ENCODE measurements around the gene GTPBP3. TPM values are rescaled to one million over a fixed set of nuclear protein-coding genes. Genes with fewer than 3 reads are reported as not detected.

GTPBP3 gene
- total and polyA plus RNA-seq, 2 experiments from 2014 or later: 7.9 to 14.8 TPM

DNA sequence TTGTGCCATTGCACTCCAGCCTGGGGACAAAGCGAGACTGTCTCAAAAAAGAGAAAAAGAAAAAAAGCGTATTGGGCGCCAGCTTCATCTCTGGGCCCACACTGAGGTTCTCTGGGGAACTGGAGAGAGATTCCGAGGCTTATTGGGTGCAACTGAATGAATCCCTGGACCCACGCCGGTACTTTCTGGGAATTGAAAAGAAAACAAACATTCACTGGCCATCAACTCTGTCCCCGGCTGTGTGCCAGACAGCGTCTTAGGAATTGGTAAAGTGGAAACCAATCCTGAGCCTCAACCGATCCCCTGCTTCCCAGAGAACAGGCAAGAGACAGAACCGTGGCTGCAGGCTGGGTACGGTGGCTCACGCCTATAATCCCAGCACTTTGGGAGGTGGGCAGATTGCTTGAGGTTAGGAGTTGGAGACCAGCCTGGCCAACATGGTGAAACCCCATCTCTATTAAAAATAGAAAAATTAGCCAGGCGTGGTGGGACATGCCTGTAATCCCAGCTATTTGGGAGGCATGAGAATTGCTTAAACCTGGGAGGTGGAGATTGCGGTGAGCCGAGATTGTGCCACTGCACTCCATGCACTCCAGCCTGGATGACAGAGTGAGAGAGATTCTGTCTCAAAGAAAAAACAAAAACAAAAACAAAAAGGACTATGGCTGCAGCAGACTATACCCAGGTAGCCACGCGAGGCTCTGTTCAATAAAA is 11.3 kb upstream of the GTPBP3 start:
- 57 to 60% methylated on average over 17 of the region's 17 CpGs for WGBS, 2 experiments (ENCODE audit: low coverage in 1 of 2, low lambda C conversion rate in 2 of 2, missing lambda C conversion rate in 2 of 2)
- no peak for DNase-seq
- no peaks in the 10 kb centered on the region for H3K9me2 ChIP-seq (ENCODE audit: insufficient read depth)

GRCh38 chr19:17326595-17326966 is 10.8 kb upstream of the GTPBP3 start:
- Histone ChIP-seq H3K27me3 (replicated peaks; ENCODE audit: insufficient read depth) (no peaks in the 10 kb centered on the region), H3K9me2 (ENCODE audit: insufficient read depth) (no peaks in the 10 kb centered on the region), H3K4me3 (no peak overlapping the region), H3F3A (ENCODE audit: insufficient read depth) (0 out of 2 replicates have a peak, but pooled peaks cover 12% of the 10 kb centered on the region), H2AFZ (no peak overlapping the region), H3K27ac (no peak overlapping the region), H3K4me1 (ENCODE audit: insufficient read depth) (no peaks in the 10 kb centered on the region), H3K9ac (no peak overlapping the region), H3K4me2 (ENCODE audit: unreplicated experiment) (no peak overlapping the region), H3K79me2 (ENCODE audit: insufficient read depth) (no peaks in the 10 kb centered on the region), H3K36me3 (ENCODE audit: low read depth) (no peaks in the 10 kb centered on the region), H4K20me1 (ENCODE audit: insufficient read depth) (no peaks in the 10 kb centered on the region), H3K9me3 (ENCODE audit: low read depth) (no peaks in the 10 kb centered on the region)
- TF ChIP-seq EZH2phosphoT487 (IDR thresholded peaks at IDR 0.05; ENCODE audit: insufficient read depth, low read depth) (no peak), EZH2 (IDR thresholded peaks at IDR 0.05; ENCODE audit: insufficient read depth, poor library complexity, severe bottlenecking) (no peak)
- in situ Hi-C loops (cut with MboI): no loop called here
- no peak for DNase-seq
- 85% methylated on average over 11 of the region's 11 CpGs for WGBS, 2 experiments (ENCODE audit: low coverage in 1 of 2, low lambda C conversion rate in 2 of 2, missing lambda C conversion rate in 2 of 2)

More for the DNA sequence above, 11.3 kb upstream of the GTPBP3 start:
- TF ChIP-seq EZH2 (IDR thresholded peaks at IDR 0.05; ENCODE audit: insufficient read depth, poor library complexity, severe bottlenecking): no peak
- no peak for TF ChIP-seq EZH2phosphoT487 (IDR thresholded peaks at IDR 0.05; ENCODE audit: insufficient read depth, low read depth)
- in situ Hi-C loops (cut with MboI): no loop called here
- Histone ChIP-seq H3K4me2 (ENCODE audit: unreplicated experiment) (no peak overlapping the region), H3K9ac (no peak overlapping the region), H4K20me1 (ENCODE audit: insufficient read depth) (no peaks in the 10 kb centered on the region), H3K4me1 (ENCODE audit: insufficient read depth) (no peaks in the 10 kb centered on the region), H3K9me3 (ENCODE audit: low read depth) (no peaks in the 10 kb centered on the region), H2AFZ (no peak overlapping the region), H3K4me3 (no peak overlapping the region), H3F3A (ENCODE audit: insufficient read depth) (0 out of 2 replicates have a peak, but pooled peaks cover 12% of the 10 kb centered on the region), H3K79me2 (ENCODE audit: insufficient read depth) (no peaks in the 10 kb centered on the region), H3K27me3 (replicated peaks; ENCODE audit: insufficient read depth) (no peaks in the 10 kb centered on the region), H3K27ac (no peak overlapping the region), H3K36me3 (ENCODE audit: low read depth) (no peaks in the 10 kb centered on the region)

DNA sequence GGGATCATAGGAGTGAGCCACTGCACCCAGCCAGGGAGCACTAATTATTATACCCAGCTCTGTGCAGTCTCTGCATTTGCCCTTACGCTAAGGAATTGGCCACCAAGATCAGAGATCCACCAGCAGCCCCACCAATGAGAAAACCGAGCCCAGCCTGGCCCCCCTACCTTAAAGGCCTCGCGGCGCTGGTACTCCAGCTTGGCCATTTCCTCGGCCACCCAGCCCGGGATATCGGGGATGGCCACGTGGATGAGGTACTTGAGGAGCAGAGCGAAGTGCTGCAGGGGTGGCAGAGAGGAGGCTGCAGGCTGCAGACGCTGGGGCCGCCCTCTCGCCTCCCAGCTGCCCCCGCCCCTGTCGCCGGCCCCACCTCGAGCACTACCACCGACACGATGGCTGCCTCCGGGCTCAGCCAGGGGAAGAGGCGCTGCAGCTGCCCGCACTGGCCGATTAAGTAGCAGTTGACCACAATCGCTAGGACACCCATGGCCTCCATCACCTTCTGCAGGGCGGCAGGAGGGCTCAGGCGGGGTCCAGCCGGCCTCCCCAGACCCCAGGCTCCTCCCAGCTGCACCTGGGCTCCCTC is 10.2 kb upstream of the GTPBP3 start:
- H3K4me3 ChIP-seq: no peak overlapping the region
- H3K36me3 ChIP-seq (ENCODE audit: low read depth): no peaks in the 10 kb centered on the region
- no peaks in the 10 kb centered on the region for H3K9me3 ChIP-seq (ENCODE audit: low read depth)
- no peaks in the 10 kb centered on the region for H3K79me2 ChIP-seq (ENCODE audit: insufficient read depth)
- no peaks in the 10 kb centered on the region for H4K20me1 ChIP-seq (ENCODE audit: insufficient read depth)
- H3F3A ChIP-seq (ENCODE audit: insufficient read depth): 0 out of 2 replicates have a peak, but pooled peaks cover 12% of the 10 kb centered on the region
- TF ChIP-seq EZH2 (IDR thresholded peaks at IDR 0.05; ENCODE audit: insufficient read depth, poor library complexity, severe bottlenecking) (no peak), EZH2phosphoT487 (IDR thresholded peaks at IDR 0.05; ENCODE audit: insufficient read depth, low read depth) (no peak)
- H2AFZ ChIP-seq: no peak overlapping the region
- no peaks in the 10 kb centered on the region for H3K9me2 ChIP-seq (ENCODE audit: insufficient read depth)
- WGBS, 2 experiments (ENCODE audit: low coverage in 1 of 2, low lambda C conversion rate in 2 of 2, missing lambda C conversion rate in 2 of 2): 93% methylated on average over 26 to 27 of the region's 27 CpGs
- in situ Hi-C loops (cut with MboI): no loop called here
- H3K9ac ChIP-seq: no peak overlapping the region
- no peak for DNase-seq
- H3K27me3 ChIP-seq (replicated peaks; ENCODE audit: insufficient read depth): no peaks in the 10 kb centered on the region
- no peaks in the 10 kb centered on the region for H3K4me1 ChIP-seq (ENCODE audit: insufficient read depth)
- no peak overlapping the region for H3K4me2 ChIP-seq (ENCODE audit: unreplicated experiment)
- H3K27ac ChIP-seq: no peak overlapping the region

- Histone ChIP-seq H3K79me2 (ENCODE audit: insufficient read depth) (no peaks in the 10 kb centered on the region), H3K9me2 (ENCODE audit: insufficient read depth) (no peaks in the 10 kb centered on the region), H3K4me3 (no peak overlapping the region), H3K36me3 (ENCODE audit: low read depth) (no peaks in the 10 kb centered on the region), H3K4me1 (ENCODE audit: insufficient read depth) (no peaks in the 10 kb centered on the region), H2AFZ (no peak overlapping the region), H4K20me1 (ENCODE audit: insufficient read depth) (no peaks in the 10 kb centered on the region), H3K27ac (no peak overlapping the region), H3K4me2 (ENCODE audit: unreplicated experiment) (no peak overlapping the region), H3K9me3 (ENCODE audit: low read depth) (no peaks in the 10 kb centered on the region), H3F3A (ENCODE audit: insufficient read depth) (0 out of 2 replicates have a peak, but pooled peaks cover 12% of the 10 kb centered on the region), H3K27me3 (replicated peaks; ENCODE audit: insufficient read depth) (no peaks in the 10 kb centered on the region), H3K9ac (no peak overlapping the region)
- DNase-seq: no peak
- in situ Hi-C loops (cut with MboI): no loop called here
- WGBS, 2 experiments (ENCODE audit: low coverage in 1 of 2, low lambda C conversion rate in 2 of 2, missing lambda C conversion rate in 2 of 2): 77 to 94% methylated on average over 34 to 64 of the region's 64 CpGs
- TF ChIP-seq EZH2phosphoT487 (IDR thresholded peaks at IDR 0.05; ENCODE audit: insufficient read depth, low read depth) (no peak), EZH2 (IDR thresholded peaks at IDR 0.05; ENCODE audit: insufficient read depth, poor library complexity, severe bottlenecking) (no peak)
Measured at GRCh38 chr19:17327654-17328516, 9.5 kb upstream of the GTPBP3 start.

Measured in GM23248 (cell line).